HEK293T (cell line): Measurements from ENCODE around the gene LIG3.
"Not testable (repeated sequence)": the region's sequence is repeated elsewhere in the genome, so short reads cannot be mapped to it uniquely, and the experiment has no call there.

Source experiments
- ARNT ChIP-seq: fragments of 450-650 bp; IDR thresholded peaks from 2 replicates; pipeline ENCODE4 v1.6.1; 2017; ENCODE audit warnings: mild to moderate bottlenecking
- BHLHE40 ChIP-seq: fragments of 450-650 bp; IDR thresholded peaks from 2 replicates; pipeline ENCODE4 v1.6.1; 2016; ENCODE audit warnings: mild to moderate bottlenecking, moderate library complexity, borderline replicate concordance
- ELF4 ChIP-seq: fragments of 450-650 bp; IDR thresholded peaks from 2 replicates; pipeline ENCODE4 v1.6.1; 2017; ENCODE audit warnings: antibody characterized with exemption
- FOXA1 ChIP-seq: fragments of 450-650 bp; IDR thresholded peaks from 2 replicates; pipeline ENCODE4 v1.6.1; 2016; ENCODE audit warnings: mild to moderate bottlenecking
- FOXK2 ChIP-seq: fragments of 450-650 bp; IDR thresholded peaks from 2 replicates; pipeline ENCODE4 v1.6.1; 2016; ENCODE audit warnings: mild to moderate bottlenecking
- FOXM1 ChIP-seq: fragments of 450-650 bp; IDR thresholded peaks from 2 replicates; pipeline ENCODE4 v1.6.1; 2017; ENCODE audit warnings: mild to moderate bottlenecking, borderline replicate concordance
- HDGF ChIP-seq: fragments of 450-650 bp; IDR thresholded peaks from 2 replicates; pipeline ENCODE4 v1.6.1; 2017; ENCODE audit warnings: antibody characterized with exemption, borderline replicate concordance
- L3MBTL2 ChIP-seq: fragments of 450-650 bp; conservative IDR thresholded peaks from 2 replicates; pipeline ENCODE4 v1.6.1; 2016; ENCODE audit warnings: mild to moderate bottlenecking
- SP1 ChIP-seq: fragments of 450-650 bp; IDR thresholded peaks from 2 replicates; pipeline ENCODE4 v1.6.1; 2017
- SUZ12 ChIP-seq: fragments of 450-650 bp; IDR thresholded peaks from 2 replicates; pipeline ENCODE4 v1.6.1; 2016; ENCODE audit warnings: mild to moderate bottlenecking
- TARDBP ChIP-seq: fragments of 450-650 bp; IDR thresholded peaks from 2 replicates; pipeline ENCODE4 v1.6.1; 2016
- ZNF384 ChIP-seq: fragments of 450-650 bp; IDR thresholded peaks from 2 replicates; pipeline ENCODE4 v1.6.1; 2016

DNA sequence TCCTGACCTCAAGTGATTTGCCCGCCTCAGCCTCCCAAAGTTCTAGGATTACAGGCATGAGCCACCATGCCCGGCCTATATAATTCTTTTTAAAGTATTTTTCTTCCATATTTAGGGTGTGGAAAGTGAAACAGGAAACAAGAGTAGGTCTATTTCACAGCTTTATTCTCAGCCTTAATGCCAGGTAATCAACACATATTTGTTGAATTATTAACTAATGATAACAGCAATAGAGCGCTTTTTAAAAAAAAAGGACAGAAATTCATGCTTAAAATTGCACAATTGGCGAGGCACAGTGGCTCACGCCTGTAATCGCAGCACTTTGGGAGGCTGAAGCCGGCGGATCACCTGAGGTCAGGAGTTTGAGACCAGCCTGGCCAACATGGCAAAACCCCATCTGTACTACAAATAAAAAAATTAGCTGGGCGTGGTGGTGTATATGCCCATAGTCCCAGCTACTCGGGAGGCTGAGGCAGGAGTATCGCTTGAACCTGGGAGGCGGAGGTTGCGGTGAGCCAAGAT lies 65.2 kb downstream of the LIG3 start:
- not testable (repeated sequence) for TF ChIP-seq FOXK2, L3MBTL2, SP1, TARDBP, ARNT, ELF4, HDGF, SUZ12, BHLHE40, ZNF384, FOXM1, FOXA1
